ENCODE measurements around the gene STIMATE.

STIMATE gene

DNA sequence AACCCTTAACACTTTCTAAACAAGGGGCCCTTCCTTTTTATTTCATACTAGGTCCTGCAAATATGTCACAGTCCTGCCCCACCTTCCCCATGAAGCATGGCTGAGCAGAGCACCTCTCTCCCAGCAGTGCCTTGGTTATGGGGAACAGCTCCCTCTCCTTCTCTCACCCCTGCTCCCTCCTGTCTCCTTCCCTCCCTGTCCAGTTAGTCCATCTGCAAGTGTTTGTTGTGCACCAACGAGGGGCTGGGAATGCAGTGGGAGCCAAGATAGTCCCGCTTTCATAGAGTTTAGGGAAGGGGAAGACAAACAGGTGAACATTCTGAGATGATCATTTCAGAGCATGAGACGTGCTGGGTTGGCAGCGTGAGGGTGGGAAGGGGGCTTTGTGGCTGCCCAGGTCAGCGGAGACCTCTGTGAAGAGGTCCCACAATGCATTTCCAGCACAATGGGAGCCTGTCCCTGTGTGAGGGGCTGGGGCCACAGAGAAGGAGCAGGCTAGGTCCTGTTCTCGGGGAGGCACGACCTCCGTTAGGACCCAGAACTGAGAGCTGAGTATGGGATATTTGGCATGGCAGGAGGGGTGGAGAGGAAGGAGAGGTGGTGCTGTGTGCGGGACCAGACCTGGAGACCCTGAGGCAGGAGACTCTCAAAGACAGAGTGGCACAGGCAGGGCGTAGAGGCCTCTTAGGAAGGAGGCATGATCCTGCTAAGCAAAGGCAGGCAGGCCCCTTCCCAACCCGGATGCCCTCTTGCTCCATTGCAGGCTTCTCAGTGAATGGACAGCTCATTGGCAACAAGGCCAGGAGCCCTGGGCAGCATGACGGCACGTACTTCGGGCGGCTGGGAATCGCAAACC is 108.2 kb downstream of the STIMATE start:
- DNase-seq = no peak

GRCh38 chr3:52787672-52788625 is 109.4 kb downstream of the STIMATE start:
- DNase-seq = no peak

DNA sequence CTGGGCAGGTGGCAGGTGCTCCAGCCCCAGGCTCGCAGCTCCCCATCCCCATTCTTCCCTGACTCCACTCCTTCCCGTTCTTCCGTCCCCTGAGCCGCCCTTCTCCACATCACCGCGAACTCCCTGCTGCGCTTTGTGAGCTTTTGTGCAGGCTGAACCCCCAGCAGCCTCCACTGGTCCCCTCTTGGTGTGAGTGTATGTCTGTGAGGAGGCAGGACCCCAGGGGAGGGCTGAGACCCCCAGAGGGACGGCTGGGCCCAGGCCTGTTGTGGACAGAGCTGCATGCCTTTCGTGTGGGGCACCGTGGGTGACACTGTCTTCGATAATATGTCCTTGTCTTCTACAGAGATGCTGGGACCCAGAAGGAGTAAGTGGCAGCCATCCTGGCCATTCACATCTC is 110.1 kb downstream of the STIMATE start:
- no peak for DNase-seq

Data from EL (cell line).